HCT116 (cell line): ENCODE results near the gene CD9. TPM values are rescaled to one million over a fixed set of nuclear protein-coding genes. Genes with fewer than 3 reads are reported as not detected.

Experiments
- ATAC-seq: fragments of 200-7000 bp; cut with Tn5 transposase; 2 replicates; pipeline ENCODE4 v1.9.1; 2020; ENCODE audit warnings: mild to moderate bottlenecking, moderate library complexity
- BruUV-seq: library from RNA; stranded (reverse); fragments of 400-500 nt; replicated peaks from 2 replicates; lab custom pipeline; 2021; lab: Mats Ljungman, UMichigan
- CTCF ChIA-PET: fragments of 300-600 bp; sonication (Branson Sonifier 250); formaldehyde crosslinking; loops from one replicate; lab custom pipeline; 2021; ENCODE audit warnings: antibody characterized with exemption; lab: Charles Lee
- POLR2A ChIA-PET: fragments of 300-600, 350-600 bp; sonication (Branson Sonifier 250); formaldehyde crosslinking; loops from one replicate; lab custom pipeline; 2021; ENCODE audit warnings: antibody characterized with exemption; lab: Charles Lee
- RAD21 ChIA-PET, 2 experiments: fragments of 300-600 bp; sonication (Branson Sonifier 250); formaldehyde crosslinking; loops; one replicate each; lab custom pipeline; 2023; ENCODE audit warnings: low total read pairs in 2 of 2; ENCODE audit not compliant: uncharacterized antibody in 2 of 2, unreplicated experiment in 2 of 2, low non-redundant PET in 1 of 2; lab: Charles Lee
- DNase-seq: peaks from one replicate; pipeline ENCODE4 v3.0.0-alpha.2; 2010; ENCODE audit warnings: low read depth, low spot score
- H2AFZ ChIP-seq: fragments of 200-600 bp; shearing (Covaris generic), sonication (generic); 2 replicates; pipeline ENCODE4 v1.6.1; 2017; ENCODE audit warnings: low read depth, mixed run types, mixed read lengths, antibody characterized with exemption, low read length; ENCODE audit not compliant: poor library complexity, severe bottlenecking
- H3K27ac ChIP-seq: 2 replicates; pipeline ENCODE4 v1.5.1; 2012; ENCODE audit warnings: low read depth, low read length
- H3K27me3 ChIP-seq: fragments of 200-600 bp; sonication (generic); 2 replicates; pipeline ENCODE4 v1.6.1; 2016; ENCODE audit warnings: mixed run types, low read length, mixed read lengths; ENCODE audit not compliant: insufficient read depth
- H3K36me3 ChIP-seq, 2 experiments: fragments of 200-500 bp in 1 of 2; fragments of 200-600 bp in 1 of 2; sonication (Bioruptor generic) in 1 of 2; sonication (generic) in 1 of 2; 2 replicates each; pipeline versions ENCODE4 v1.5.1 to v1.6.1; 2014 to 2016; ENCODE audit warnings: low read length in 2 of 2, inconsistent platforms in 1 of 2, mixed read lengths in 1 of 2, mixed run types in 1 of 2; ENCODE audit not compliant: insufficient read depth in 2 of 2, control insufficient read depth in 1 of 2
- H3K4me1 ChIP-seq, 2 experiments: fragments of 200-600 bp in 1 of 2; sonication (generic) in 1 of 2; 2 replicates each; pipeline versions ENCODE4 v1.5.1 to v1.6.1; 2012 to 2017; ENCODE audit warnings: low read length in 2 of 2, inconsistent platforms in 1 of 2, mild to moderate bottlenecking in 1 of 2, mixed read lengths in 1 of 2, mixed run types in 1 of 2, moderate library complexity in 1 of 2; ENCODE audit not compliant: insufficient read depth in 2 of 2, control insufficient read depth in 1 of 2
- H3K4me2 ChIP-seq: fragments of 200-600 bp; sonication (generic); 2 replicates; pipeline ENCODE4 v1.6.1; 2017; ENCODE audit warnings: mixed run types, low read length, mixed read lengths
- H3K4me3 ChIP-seq, 2 experiments: fragments of 200-600 bp in 1 of 2; sonication (generic) in 1 of 2; replicated peaks in 1 of 2; 2 replicates each; pipeline ENCODE4 v1.5.1; 2011 to 2016; ENCODE audit warnings: low read length in 2 of 2, control low read depth in 1 of 2, low read depth in 1 of 2, mild to moderate bottlenecking in 1 of 2, mixed read lengths in 1 of 2, mixed run types in 1 of 2
- H3K79me2 ChIP-seq: fragments of 200-600 bp; sonication (generic); 2 replicates; pipeline ENCODE4 v1.6.1; 2017; ENCODE audit warnings: mild to moderate bottlenecking, mixed run types, low read length, moderate library complexity, mixed read lengths; ENCODE audit not compliant: insufficient read depth
- H3K9ac ChIP-seq: fragments of 200-600 bp; sonication (generic); 2 replicates; pipeline ENCODE4 v1.6.1; 2016; ENCODE audit warnings: low read length, mixed read lengths
- H3K9me2 ChIP-seq: fragments of 200-600 bp; sonication (generic), shearing (Covaris generic); 2 replicates; pipeline ENCODE4 v1.6.1; 2017; ENCODE audit warnings: mixed run types, mild to moderate bottlenecking, moderate library complexity; ENCODE audit not compliant: insufficient read depth
- H3K9me3 ChIP-seq, 2 experiments: fragments of 200-500 bp in 1 of 2; fragments of 200-600 bp in 1 of 2; sonication (Bioruptor generic) in 1 of 2; sonication (generic) in 1 of 2; 2 replicates each; pipeline ENCODE4 v1.6.1; 2014 to 2017; ENCODE audit warnings: low read length in 2 of 2, mixed read lengths in 2 of 2, inconsistent platforms in 1 of 2, low read depth in 1 of 2, mild to moderate bottlenecking in 1 of 2, mixed run types in 1 of 2, moderate library complexity in 1 of 2; ENCODE audit not compliant: control insufficient read depth in 1 of 2, insufficient read depth in 1 of 2
- H4K20me1 ChIP-seq: fragments of 200-600 bp; sonication (generic), shearing (Covaris generic); 2 replicates; pipeline ENCODE4 v1.6.1; 2017; ENCODE audit warnings: mixed run types, mild to moderate bottlenecking, moderate library complexity; ENCODE audit not compliant: insufficient read depth
- CBX3 ChIP-seq: IDR thresholded peaks from 2 replicates; pipeline ENCODE4 v1.6.1; 2012; ENCODE audit warnings: low read depth
- CEBPB ChIP-seq: IDR thresholded peaks from 2 replicates; pipeline ENCODE4 v1.6.1; 2012; ENCODE audit warnings: low read depth
- EGR1 ChIP-seq: IDR thresholded peaks from 2 replicates; pipeline ENCODE4 v1.6.1; 2012; ENCODE audit warnings: low read depth
- ELF1 ChIP-seq: IDR thresholded peaks from 2 replicates; pipeline ENCODE4 v1.6.1; 2012; ENCODE audit warnings: low read depth, borderline replicate concordance
- EZH2phosphoT487 ChIP-seq: fragments of 200-600 bp; IDR thresholded peaks from 2 replicates; pipeline ENCODE4 v1.6.1; 2018; ENCODE audit warnings: antibody characterized with exemption, borderline replicate concordance
- FOSL1 ChIP-seq: IDR thresholded peaks from 2 replicates; pipeline ENCODE4 v1.6.1; 2012; ENCODE audit warnings: low read depth
- RAD21 ChIP-seq: IDR thresholded peaks from 2 replicates; pipeline ENCODE4 v1.6.1; 2012; ENCODE audit warnings: low read depth, mild to moderate bottlenecking
- SIN3A ChIP-seq: IDR thresholded peaks from 2 replicates; pipeline ENCODE4 v1.6.1; 2012; ENCODE audit warnings: low read depth
- SP1 ChIP-seq: IDR thresholded peaks from 2 replicates; pipeline ENCODE4 v1.6.1; 2012; ENCODE audit warnings: low read depth
- SRF ChIP-seq: IDR thresholded peaks from 2 replicates; pipeline ENCODE4 v1.6.1; 2012; ENCODE audit warnings: low read depth
- ZFX ChIP-seq: fragments of 450-650 bp; IDR thresholded peaks from 2 replicates; pipeline ENCODE4 v1.6.1; 2017
- ZNF274 ChIP-seq: fragments of 200-500 bp; sonication (Bioruptor generic); IDR thresholded peaks from 2 replicates; pipeline ENCODE4 v1.6.1; 2014; ENCODE audit warnings: mild to moderate bottlenecking, low read depth, low read length, inconsistent platforms
- intact Hi-C: fragments of 100-400 bp; cut with micrococcal nuclease; formaldehyde crosslinking; loops from 2 replicates; pipeline ENCODE4 v1.10.0; 2022
- total RNA-seq: library from RNA; stranded (reverse); gene quantifications from one replicate; pipeline ENCODE4 v1.2.1, GENCODE V29; 2021; ENCODE audit not compliant: unreplicated experiment
- TF ChIP-seq, protein P1 (sequence below), 3 experiments: fragments of 200-600 bp in 1 of 3; sonication (generic) in 1 of 3; IDR thresholded peaks in 2 of 3; conservative IDR thresholded peaks in 1 of 3; 2 replicates each; pipeline ENCODE4 v1.5.1; 2012 to 2017; ENCODE audit warnings: low read depth in 2 of 3, low read length in 2 of 3, antibody characterized with exemption in 1 of 3, borderline replicate concordance in 1 of 3, control low read depth in 1 of 3, mild to moderate bottlenecking in 1 of 3, mixed read lengths in 1 of 3, mixed run types in 1 of 3, moderate library complexity in 1 of 3; ENCODE audit not compliant: insufficient read depth in 1 of 3
- TF ChIP-seq, protein P2 (sequence below): IDR thresholded peaks from 2 replicates; pipeline ENCODE4 v1.6.1; 2011; ENCODE audit warnings: mild to moderate bottlenecking, low read length, moderate library complexity; ENCODE audit not compliant: insufficient replicate concordance; ENCODE audit errors: extremely low read depth

The CD9 gene
- total RNA-seq, 1 experiment from 2014 or later: 182 TPM

DNA sequence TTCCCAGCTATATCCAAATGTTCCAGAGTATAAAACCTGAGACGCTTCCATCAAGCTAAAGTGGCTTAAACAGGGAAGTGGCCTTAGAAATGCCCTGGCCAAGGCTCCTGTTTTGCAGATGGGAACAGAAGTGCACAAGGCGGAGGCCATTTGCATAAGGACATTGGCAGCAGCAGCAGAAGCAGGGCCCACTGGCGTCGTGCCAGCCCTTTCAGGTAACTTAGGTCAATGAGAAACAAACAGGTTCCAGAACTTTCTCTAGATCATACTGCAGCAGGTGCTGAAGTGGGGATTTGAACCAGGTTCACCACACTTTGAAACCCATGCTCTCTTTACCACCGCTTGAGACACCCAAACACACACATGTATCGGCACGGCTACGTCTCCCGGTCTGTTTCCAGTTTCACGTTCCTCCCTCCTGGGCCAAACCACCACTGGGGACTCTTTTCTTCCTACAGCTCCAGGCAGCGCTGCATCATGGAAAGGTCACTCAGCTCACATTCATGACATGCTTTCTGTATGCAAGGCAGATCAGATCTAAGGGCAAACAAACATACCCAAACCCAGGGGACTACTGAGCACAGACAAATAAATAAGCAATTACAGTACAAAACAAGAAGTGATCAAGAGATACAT is 64.3 kb downstream of the CD9 start:
- DNase-seq: no peak
- Histone ChIP-seq H3K27me3 (no peaks in the 10 kb centered on the region), H3K9ac (no peak overlapping the region), H3K9me3 (no peaks in the 10 kb centered on the region), H3K36me3 (no peaks in the 10 kb centered on the region), H2AFZ (no peak overlapping the region), H3K9me2 (no peaks in the 10 kb centered on the region), H3K4me1 (peaks cover 8 to 13% of the 10 kb centered on the region in 2 experiments; a peak in 2 of 4 replicates), H3K4me2 (no peak overlapping the region), H3K27ac (no peak overlapping the region), H3K79me2 (no peaks in the 10 kb centered on the region), H4K20me1 (no peaks in the 10 kb centered on the region), H3K4me3 (no peak overlapping the region)
- TF ChIP-seq SRF: no peak
- TF ChIP-seq EGR1: no peak
- no peak for TF ChIP-seq SP1
- TF ChIP-seq EZH2phosphoT487: no peak
- TF ChIP-seq CEBPB: no peak
- TF ChIP-seq ZNF274: no peak
- no peak for TF ChIP-seq FOSL1
- no peak for TF ChIP-seq RAD21
- TF ChIP-seq, protein P1, sequence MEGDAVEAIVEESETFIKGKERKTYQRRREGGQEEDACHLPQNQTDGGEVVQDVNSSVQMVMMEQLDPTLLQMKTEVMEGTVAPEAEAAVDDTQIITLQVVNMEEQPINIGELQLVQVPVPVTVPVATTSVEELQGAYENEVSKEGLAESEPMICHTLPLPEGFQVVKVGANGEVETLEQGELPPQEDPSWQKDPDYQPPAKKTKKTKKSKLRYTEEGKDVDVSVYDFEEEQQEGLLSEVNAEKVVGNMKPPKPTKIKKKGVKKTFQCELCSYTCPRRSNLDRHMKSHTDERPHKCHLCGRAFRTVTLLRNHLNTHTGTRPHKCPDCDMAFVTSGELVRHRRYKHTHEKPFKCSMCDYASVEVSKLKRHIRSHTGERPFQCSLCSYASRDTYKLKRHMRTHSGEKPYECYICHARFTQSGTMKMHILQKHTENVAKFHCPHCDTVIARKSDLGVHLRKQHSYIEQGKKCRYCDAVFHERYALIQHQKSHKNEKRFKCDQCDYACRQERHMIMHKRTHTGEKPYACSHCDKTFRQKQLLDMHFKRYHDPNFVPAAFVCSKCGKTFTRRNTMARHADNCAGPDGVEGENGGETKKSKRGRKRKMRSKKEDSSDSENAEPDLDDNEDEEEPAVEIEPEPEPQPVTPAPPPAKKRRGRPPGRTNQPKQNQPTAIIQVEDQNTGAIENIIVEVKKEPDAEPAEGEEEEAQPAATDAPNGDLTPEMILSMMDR (IDR thresholded peaks at IDR 0.05 in 2 of 3, conservative IDR thresholded peaks at IDR 0.05 in 1 of 3; ENCODE audit: borderline replicate concordance in 1 of 3, insufficient read depth in 1 of 3, low read depth in 2 of 3, low read length in 2 of 3): no peak
- TF ChIP-seq ZFX: no peak
- no peak for TF ChIP-seq SIN3A
- TF ChIP-seq CBX3: no peak
- TF ChIP-seq ELF1: no peak
- TF ChIP-seq, protein P2, sequence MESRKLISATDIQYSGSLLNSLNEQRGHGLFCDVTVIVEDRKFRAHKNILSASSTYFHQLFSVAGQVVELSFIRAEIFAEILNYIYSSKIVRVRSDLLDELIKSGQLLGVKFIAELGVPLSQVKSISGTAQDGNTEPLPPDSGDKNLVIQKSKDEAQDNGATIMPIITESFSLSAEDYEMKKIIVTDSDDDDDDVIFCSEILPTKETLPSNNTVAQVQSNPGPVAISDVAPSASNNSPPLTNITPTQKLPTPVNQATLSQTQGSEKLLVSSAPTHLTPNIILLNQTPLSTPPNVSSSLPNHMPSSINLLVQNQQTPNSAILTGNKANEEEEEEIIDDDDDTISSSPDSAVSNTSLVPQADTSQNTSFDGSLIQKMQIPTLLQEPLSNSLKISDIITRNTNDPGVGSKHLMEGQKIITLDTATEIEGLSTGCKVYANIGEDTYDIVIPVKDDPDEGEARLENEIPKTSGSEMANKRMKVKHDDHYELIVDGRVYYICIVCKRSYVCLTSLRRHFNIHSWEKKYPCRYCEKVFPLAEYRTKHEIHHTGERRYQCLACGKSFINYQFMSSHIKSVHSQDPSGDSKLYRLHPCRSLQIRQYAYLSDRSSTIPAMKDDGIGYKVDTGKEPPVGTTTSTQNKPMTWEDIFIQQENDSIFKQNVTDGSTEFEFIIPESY: no peak
- POLR2A ChIA-PET: no interaction called here
- no TSS peak for BruUV-seq
- CTCF ChIA-PET: no interaction called here
- RAD21 ChIA-PET: no interaction called here
- no peak for ATAC-seq
- intact Hi-C loops: no loop called here
